DND-41 (cell line): ENCODE results near the gene OR4D9.

Source experiments
- ATAC-seq: fragments of 200-7000 bp; cut with Tn5 transposase; 3 replicates; pipeline ENCODE4 v1.9.1; 2021; ENCODE audit warnings: low read depth; ENCODE audit not compliant: insufficient read depth
- DNase-seq: peaks from one replicate; pipeline ENCODE4 v3.0.0-alpha.2; 2020
- H2AFZ ChIP-seq: 2 replicates; pipeline ENCODE4 v1.6.0; 2012; ENCODE audit warnings: low read depth, low read length
- H3K27ac ChIP-seq: 2 replicates; pipeline ENCODE4 v1.5.1; 2012; ENCODE audit warnings: low read length, inconsistent platforms
- H3K27me3 ChIP-seq: fragments of 200-600 bp; sonication (generic); 2 replicates; pipeline ENCODE4 v1.6.0; 2012; ENCODE audit warnings: low read length, mild to moderate bottlenecking, inconsistent platforms; ENCODE audit not compliant: insufficient read depth, poor library complexity
- H3K36me3 ChIP-seq: 2 replicates; pipeline ENCODE4 v1.5.1; 2012; ENCODE audit warnings: low read length, inconsistent platforms; ENCODE audit not compliant: insufficient read depth
- H3K4me1 ChIP-seq: 2 replicates; pipeline ENCODE4 v1.5.1; 2012; ENCODE audit warnings: mild to moderate bottlenecking, low read length; ENCODE audit not compliant: insufficient read depth
- H3K4me2 ChIP-seq: 2 replicates; pipeline ENCODE4 v1.6.0; 2012; ENCODE audit warnings: mild to moderate bottlenecking, moderate library complexity, low read length, inconsistent platforms; ENCODE audit not compliant: insufficient read depth
- H3K4me3 ChIP-seq, 2 experiments: fragments of 200-600 bp in 1 of 2; shearing (Covaris generic) in 1 of 2; 2 replicates each; pipeline ENCODE4 v1.5.1; 2012 to 2016; ENCODE audit warnings: inconsistent platforms in 2 of 2, low read length in 2 of 2, mild to moderate bottlenecking in 2 of 2, low read depth in 1 of 2, moderate library complexity in 1 of 2
- H3K79me2 ChIP-seq: 2 replicates; pipeline ENCODE4 v1.6.0; 2012; ENCODE audit warnings: low read length, inconsistent platforms; ENCODE audit not compliant: insufficient read depth
- H3K9ac ChIP-seq: 2 replicates; pipeline ENCODE4 v1.6.0; 2012; ENCODE audit warnings: low read depth, mild to moderate bottlenecking, inconsistent platforms, low read length, moderate library complexity
- H3K9me3 ChIP-seq: 2 replicates; pipeline ENCODE4 v1.5.1; 2012; ENCODE audit warnings: low read length, moderate library complexity, mild to moderate bottlenecking, inconsistent platforms; ENCODE audit not compliant: insufficient read depth, severe bottlenecking
- H4K20me1 ChIP-seq: 2 replicates; pipeline ENCODE4 v1.6.0; 2012; ENCODE audit warnings: low read length; ENCODE audit not compliant: insufficient read depth
- CTCF ChIP-seq: IDR thresholded peaks from 2 replicates; pipeline ENCODE4 v1.5.1; 2012; ENCODE audit warnings: borderline replicate concordance, low read length, moderate library complexity, mild to moderate bottlenecking; ENCODE audit not compliant: poor library complexity, severe bottlenecking; ENCODE audit errors: extremely low read depth
- EZH2 ChIP-seq: IDR thresholded peaks from 3 replicates; pipeline ENCODE4 v1.6.1; 2012; ENCODE audit warnings: borderline replicate concordance, low read depth, mild to moderate bottlenecking, moderate library complexity, low read length, inconsistent platforms; ENCODE audit not compliant: severe bottlenecking

Gene OR4D9

GRCh38 chr11:59475176-59475575 lies 36.2 kb upstream of the OR4D9 start:
- no peaks in the 10 kb centered on the region for H3K27me3 ChIP-seq
- no peaks in the 10 kb centered on the region for H3K36me3 ChIP-seq
- no peaks in the 10 kb centered on the region for H4K20me1 ChIP-seq
- no peak overlapping the region for H3K27ac ChIP-seq
- H2AFZ ChIP-seq = no peak overlapping the region
- no peak overlapping the region for H3K9ac ChIP-seq
- no peaks in the 10 kb centered on the region for H3K9me3 ChIP-seq
- DNase-seq (no peak), ATAC-seq (no peak)
- no peak overlapping the region for H3K4me2 ChIP-seq
- H3K4me3 ChIP-seq = no peak overlapping the region
- H3K79me2 ChIP-seq = no peaks in the 10 kb centered on the region
- TF ChIP-seq CTCF (no peak), EZH2 (no peak)
- no peaks in the 10 kb centered on the region for H3K4me1 ChIP-seq

GRCh38 chr11:59479906-59480305 lies 31.4 kb upstream of the OR4D9 start:
- Histone ChIP-seq H3K79me2 (no peaks in the 10 kb centered on the region), H4K20me1 (no peaks in the 10 kb centered on the region), H3K36me3 (no peaks in the 10 kb centered on the region), H3K4me3 (no peak overlapping the region), H3K9ac (no peak overlapping the region), H2AFZ (no peak overlapping the region), H3K9me3 (no peaks in the 10 kb centered on the region), H3K4me1 (no peaks in the 10 kb centered on the region), H3K27ac (no peak overlapping the region), H3K27me3 (no peaks in the 10 kb centered on the region), H3K4me2 (no peak overlapping the region)
- no peak for ATAC-seq
- DNase-seq = no peak
- TF ChIP-seq EZH2 (no peak), CTCF (no peak)

DNA sequence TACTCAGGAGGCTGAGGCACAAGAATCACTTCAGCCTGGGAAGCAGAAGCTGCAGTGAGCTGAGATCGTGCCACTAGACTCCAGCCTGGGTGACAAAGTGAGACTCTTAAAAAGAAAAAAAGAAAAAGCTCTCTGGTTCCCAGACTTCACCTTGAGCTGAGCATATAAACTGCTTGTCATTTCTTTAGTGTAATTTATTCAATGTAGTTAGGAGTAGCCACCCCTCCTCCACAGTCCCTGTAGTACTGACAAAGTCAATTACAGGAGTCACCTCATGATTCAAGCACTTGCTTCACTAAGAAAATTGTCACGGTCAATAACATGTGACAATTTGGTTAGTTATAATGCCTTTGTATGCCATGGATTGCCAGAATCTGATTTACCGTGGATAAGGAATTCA lies 31.0 kb upstream of the OR4D9 start:
- Histone ChIP-seq H3K36me3 (no peaks in the 10 kb centered on the region), H4K20me1 (no peaks in the 10 kb centered on the region), H3K4me1 (no peaks in the 10 kb centered on the region), H3K9me3 (no peaks in the 10 kb centered on the region), H3K27me3 (no peaks in the 10 kb centered on the region), H3K79me2 (no peaks in the 10 kb centered on the region), H3K27ac (no peak overlapping the region), H3K4me2 (no peak overlapping the region), H3K9ac (no peak overlapping the region), H3K4me3 (no peak overlapping the region), H2AFZ (no peak overlapping the region)
- ATAC-seq = no peak
- DNase-seq = no peak
- no peak for TF ChIP-seq CTCF
- TF ChIP-seq EZH2 = no peak

DNA sequence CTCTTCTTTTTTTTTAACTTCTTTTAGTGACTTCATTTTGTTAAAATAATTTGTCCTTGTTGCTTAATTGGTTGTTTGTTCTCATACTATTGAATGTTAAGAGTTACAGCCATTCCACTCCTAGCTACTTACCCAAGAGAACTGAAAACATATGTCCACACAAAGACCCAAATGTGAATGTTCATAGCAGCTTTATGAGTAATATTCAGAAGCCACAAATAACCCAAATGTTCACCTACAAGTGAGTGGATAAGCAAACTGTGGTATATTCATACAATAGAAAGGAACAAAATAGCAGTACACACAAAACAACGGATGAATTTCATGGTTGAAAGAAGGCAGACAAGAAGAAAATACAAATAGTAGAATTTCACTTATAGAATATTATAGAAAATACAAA lies 9.4 kb upstream of the OR4D9 start:
- Histone ChIP-seq H3K79me2 (no peaks in the 10 kb centered on the region), H3K4me2 (no peak overlapping the region), H3K9me3 (no peaks in the 10 kb centered on the region), H4K20me1 (no peaks in the 10 kb centered on the region), H3K9ac (no peak overlapping the region), H3K36me3 (no peaks in the 10 kb centered on the region), H3K27me3 (peaks cover 7% of the 10 kb centered on the region), H2AFZ (no peak overlapping the region), H3K4me3 (no peak overlapping the region), H3K27ac (no peak overlapping the region), H3K4me1 (no peaks in the 10 kb centered on the region)
- DNase-seq = no peak
- TF ChIP-seq CTCF (no peak), EZH2 (no peak)
- ATAC-seq = no peak
